ENCODE data around the gene LMTK2. TPM values are rescaled to one million over a fixed set of nuclear protein-coding genes. Genes with fewer than 3 reads are reported as not detected.

Gene LMTK2
- total RNA-seq, 1 experiment from 2014 or later: 17.8 TPM

GRCh38 chr7:98214811-98215321 is 108.2 kb downstream of the LMTK2 start:
- POLR2A ChIA-PET: no interaction called here
- Histone ChIP-seq H3K9ac (ENCODE audit: low read length) (no peak overlapping the region), H3K27me3 (ENCODE audit: insufficient read depth, low read length) (no peaks in the 10 kb centered on the region), H3K27ac (ENCODE audit: low read depth, low read length) (no peak overlapping the region), H3K9me2 (ENCODE audit: insufficient read depth) (no peaks in the 10 kb centered on the region), H3K4me2 (ENCODE audit: low read length) (no peak overlapping the region), H2AFZ (ENCODE audit: low read depth, low read length, poor library complexity, severe bottlenecking) (no peak overlapping the region), H3K4me1 (ENCODE audit: control insufficient read depth in 1 of 2, insufficient read depth in 2 of 2, low read length in 2 of 2) (peaks cover 3 to 7% of the 10 kb centered on the region in 2 experiments; a peak in 2 of 4 replicates), H3K4me3 (replicated peaks in 1 of 2; ENCODE audit: low read depth in 1 of 2, low read length in 2 of 2) (no peak overlapping the region), H3K79me2 (ENCODE audit: insufficient read depth, low read length) (no peaks in the 10 kb centered on the region), H4K20me1 (ENCODE audit: insufficient read depth) (no peaks in the 10 kb centered on the region), H3K36me3 (ENCODE audit: control insufficient read depth in 1 of 2, insufficient read depth in 2 of 2, low read length in 2 of 2) (no peaks in the 10 kb centered on the region), H3K9me3 (ENCODE audit: control insufficient read depth in 1 of 2, insufficient read depth in 1 of 2, low read depth in 1 of 2, low read length in 2 of 2) (no peaks in the 10 kb centered on the region)
- CTCF ChIA-PET: no interaction called here
- intact Hi-C loops (cut with micrococcal nuclease): no loop called here
- BruUV-seq (replicated peaks): no TSS peak
- DNase-seq (ENCODE audit: low read depth, low spot score) (no peak), ATAC-seq (no peak)
- TF ChIP-seq POLR2AphosphoS5 (IDR thresholded peaks at IDR 0.05; ENCODE audit: low read depth, low read length): no peak
- no peak for TF ChIP-seq FOSL1 (IDR thresholded peaks at IDR 0.05; ENCODE audit: low read depth)
- no peak for TF ChIP-seq SIN3A (IDR thresholded peaks at IDR 0.05; ENCODE audit: low read depth)
- no peak for TF ChIP-seq ZBTB33 (IDR thresholded peaks at IDR 0.05; ENCODE audit: extremely low read depth, insufficient replicate concordance, low read length)
- no peak for TF ChIP-seq TCF7L2 (IDR thresholded peaks at IDR 0.05; ENCODE audit: borderline replicate concordance, extremely low read depth, insufficient read depth, insufficient read length)
- TF ChIP-seq EZH2 (IDR thresholded peaks at IDR 0.05): no peak
- TF ChIP-seq CEBPB (IDR thresholded peaks at IDR 0.05; ENCODE audit: low read depth): no peak
- TF ChIP-seq EZH2phosphoT487 (IDR thresholded peaks at IDR 0.05; ENCODE audit: borderline replicate concordance): no peak
- no peak for TF ChIP-seq CTCF (IDR thresholded peaks at IDR 0.05 in 2 of 3, conservative IDR thresholded peaks at IDR 0.05 in 1 of 3; ENCODE audit: borderline replicate concordance in 1 of 3, insufficient read depth in 1 of 3, low read depth in 2 of 3, low read length in 2 of 3)
- no peak for TF ChIP-seq SP1 (IDR thresholded peaks at IDR 0.05; ENCODE audit: low read depth)
- TF ChIP-seq POLR2A (IDR thresholded peaks at IDR 0.05; ENCODE audit: borderline replicate concordance, extremely low read depth, insufficient read depth, insufficient read length): no peak
- no peak for TF ChIP-seq ZNF274 (IDR thresholded peaks at IDR 0.05; ENCODE audit: low read depth, low read length)
- no peak for TF ChIP-seq ELF1 (IDR thresholded peaks at IDR 0.05; ENCODE audit: borderline replicate concordance, low read depth)
- no peak for TF ChIP-seq SRF (IDR thresholded peaks at IDR 0.05; ENCODE audit: low read depth)
- no peak for TF ChIP-seq ATF3 (IDR thresholded peaks at IDR 0.05)
- no peak for TF ChIP-seq REST (IDR thresholded peaks at IDR 0.05; ENCODE audit: low read depth)
- no peak for TF ChIP-seq JUND (IDR thresholded peaks at IDR 0.05)
- TF ChIP-seq CBX3 (IDR thresholded peaks at IDR 0.05; ENCODE audit: low read depth): no peak
- RAD21 ChIA-PET (ENCODE audit: low non-redundant PET in 1 of 2, low total read pairs in 2 of 2, uncharacterized antibody in 2 of 2, unreplicated experiment in 2 of 2): no interaction called here

Measured in HCT116 (cell line).